SKM-1 treated with dmso at 0.1 percent for 144 hours (cell line): ENCODE results near the gene NEK7.

Experiments
- DNase-seq: peaks from one replicate; lab custom pipeline; 2025; ENCODE audit not compliant: unreplicated experiment; lab: John Stamatoyannopoulos, UW

The NEK7 gene

GRCh38 chr1:198143797-198144196 is 13.0 kb upstream of the NEK7 start:
- no peak for DNase-seq

GRCh38 chr1:198147216-198147615 is 9.6 kb upstream of the NEK7 start:
- DNase-seq, result no peak

GRCh38 chr1:198150369-198150768 is 6.4 kb upstream of the NEK7 start:
- no peak for DNase-seq

- DNase-seq, result no peak
Observed at GRCh38 chr1:198151688-198152087, 5.1 kb upstream of the NEK7 start.

- peak; percentile 12 for DNase-seq
Observed at GRCh38 chr1:198153103-198153502, 3.7 kb upstream of the NEK7 start.

GRCh38 chr1:198153804-198154203 is 3.0 kb upstream of the NEK7 start:
- no peak for DNase-seq

GRCh38 chr1:198155253-198155652 is 1.5 kb upstream of the NEK7 start:
- no peak for DNase-seq

- peak; percentile 90 for DNase-seq
Observed at GRCh38 chr1:198156111-198156744, 570 bp upstream of the NEK7 start.

- DNase-seq, result peak; percentile 90
Observed at GRCh38 chr1:198157241-198157846, 546 bp downstream of the NEK7 start.

GRCh38 chr1:198157847-198158725 is 1.3 kb downstream of the NEK7 start:
- peak; percentile 59 for DNase-seq

- DNase-seq, result peak; percentile 94
Observed at GRCh38 chr1:198158735-198159589, 2.2 kb downstream of the NEK7 start.

GRCh38 chr1:198160222-198160621 is 3.4 kb downstream of the NEK7 start:
- DNase-seq, result no peak

GRCh38 chr1:198160946-198161614 is 4.3 kb downstream of the NEK7 start:
- no peak for DNase-seq

GRCh38 chr1:198161718-198162090 is 4.9 kb downstream of the NEK7 start:
- no peak for DNase-seq

- peak; percentile 61 for DNase-seq
Observed at GRCh38 chr1:198162091-198162767, 5.4 kb downstream of the NEK7 start.

GRCh38 chr1:198165927-198166647 is 9.3 kb downstream of the NEK7 start:
- no peak for DNase-seq

- DNase-seq, result no peak
Observed at GRCh38 chr1:198166900-198167299, 10.1 kb downstream of the NEK7 start.

- DNase-seq, result no peak
Observed at GRCh38 chr1:198167436-198167934, 10.7 kb downstream of the NEK7 start.

- DNase-seq, result no peak
Observed at GRCh38 chr1:198168227-198168626, 11.4 kb downstream of the NEK7 start.
